Superior temporal gyrus (tissue), 1 donor: ENCODE results near the gene SUMO1.

ENCODE experiments used
- DNase-seq: peaks from one replicate; pipeline ENCODE4 v3.0.0-alpha.2; 2016; ENCODE audit errors: extremely low spot score

SUMO1 gene

GRCh38 chr2:202201220-202202160 is 36.9 kb downstream of the SUMO1 start:
- DNase-seq: no peak

GRCh38 chr2:202196727-202197126 is 41.7 kb downstream of the SUMO1 start:
- no peak for DNase-seq

- DNase-seq: no peak
Measured at GRCh38 chr2:202194418-202194817, 44.0 kb downstream of the SUMO1 start.

DNA sequence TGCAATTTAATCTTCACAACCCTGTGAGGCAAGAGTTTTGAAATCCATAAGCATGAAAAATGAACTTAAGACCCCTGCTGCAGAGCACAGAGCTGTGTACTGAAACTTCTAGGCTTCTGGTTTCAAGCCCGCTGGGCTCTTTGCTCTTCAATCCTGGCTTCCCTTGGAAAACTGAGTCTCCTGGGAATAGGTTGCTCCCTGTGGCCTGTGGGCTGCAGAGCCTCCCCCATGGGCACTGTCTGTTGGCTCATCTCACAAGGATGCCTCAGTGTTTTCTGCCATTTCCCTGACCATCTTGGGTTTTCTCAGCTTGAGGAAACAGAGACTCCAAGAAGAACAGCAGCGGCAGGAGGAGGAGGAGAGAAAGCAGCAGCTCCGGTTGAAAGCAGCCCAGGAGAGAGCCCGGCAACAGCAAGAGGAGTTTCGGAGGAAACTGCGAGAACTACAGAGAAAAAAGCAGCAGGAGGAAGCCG is 44.5 kb downstream of the SUMO1 start:
- DNase-seq: no peak

DNA sequence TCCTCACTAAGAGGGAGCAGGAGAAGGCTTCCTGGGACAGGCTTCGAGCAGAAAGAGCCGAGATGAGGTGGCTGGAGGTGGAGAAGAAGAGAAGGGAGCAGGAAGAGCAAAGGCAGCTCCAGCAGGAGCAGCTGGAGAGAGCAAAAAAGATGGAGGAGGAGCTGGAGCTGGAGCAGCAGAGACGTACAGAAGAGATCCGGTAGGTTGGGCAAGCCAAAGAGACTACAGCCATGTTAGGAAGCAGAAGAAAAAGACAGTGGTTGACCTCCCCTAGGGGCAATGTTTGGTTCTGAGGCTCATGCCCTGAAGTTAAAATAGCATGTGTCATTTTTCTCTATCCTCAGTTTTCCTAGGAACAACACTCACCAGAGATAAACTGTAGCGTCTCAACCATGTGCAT is 45.1 kb downstream of the SUMO1 start:
- DNase-seq: no peak

DNA sequence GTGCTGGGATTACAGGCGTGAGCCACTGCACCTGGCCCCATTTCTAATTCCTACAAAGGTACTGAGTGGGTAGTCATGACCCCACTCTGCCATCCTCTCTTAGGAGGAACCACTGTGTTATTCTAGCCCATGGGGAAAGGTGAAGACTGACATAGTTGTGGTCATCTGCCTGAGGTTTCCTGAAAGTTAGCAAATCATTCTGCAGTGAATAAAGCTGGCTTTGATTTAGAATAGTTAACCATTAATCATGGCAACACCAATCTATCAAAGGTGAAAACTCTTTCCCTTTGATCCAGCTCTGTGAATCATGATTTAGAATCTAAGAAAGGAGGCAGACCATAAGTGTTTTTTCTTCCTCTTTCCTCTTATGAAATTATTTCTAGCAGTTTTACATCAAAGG is 50.8 kb downstream of the SUMO1 start:
- no peak for DNase-seq

DNA sequence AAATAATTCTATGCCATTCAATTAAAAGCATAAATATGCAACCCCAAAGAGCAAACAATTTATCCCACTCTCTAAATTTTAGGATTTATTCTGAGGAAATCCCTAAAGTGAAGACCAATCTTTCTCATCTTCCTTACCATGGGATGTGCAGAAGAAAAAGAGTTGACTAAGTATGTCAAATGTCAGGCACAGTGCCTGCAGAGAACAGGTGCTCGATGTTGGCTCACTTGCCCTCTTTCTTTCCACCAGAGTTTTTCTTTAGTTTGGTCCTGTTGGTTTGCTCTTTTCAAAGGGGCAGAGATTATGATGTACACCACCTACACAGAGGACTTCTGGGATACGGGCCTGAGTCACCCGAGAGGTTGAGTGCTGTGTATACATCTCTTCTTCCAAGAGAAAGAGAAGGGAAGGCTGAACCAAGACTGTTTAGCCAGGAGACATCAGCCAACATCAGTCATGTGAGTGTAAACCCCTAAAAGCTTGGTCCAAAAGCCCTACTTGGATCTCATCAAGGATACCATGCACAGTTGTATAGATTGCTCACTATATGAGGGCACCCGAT is 51.7 kb downstream of the SUMO1 start:
- no peak for DNase-seq

DNA sequence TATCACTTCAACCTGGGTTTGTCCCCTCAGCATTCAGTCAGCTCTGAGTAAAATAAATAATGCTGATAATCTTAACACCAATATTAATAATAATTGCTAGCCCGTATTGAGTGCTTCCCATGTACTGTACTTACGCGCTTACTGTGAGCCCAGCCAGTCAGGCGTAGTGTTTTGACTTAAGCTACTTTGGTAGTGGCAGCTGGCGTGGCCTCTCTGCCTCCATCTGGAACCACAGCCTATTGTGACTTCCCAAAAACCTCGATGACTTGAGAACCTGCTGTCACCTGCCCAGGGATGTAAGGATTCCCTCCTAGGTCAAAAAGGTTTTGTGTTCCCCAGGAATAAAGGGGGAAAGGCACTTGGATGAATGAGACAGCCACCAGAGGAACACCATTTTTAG is 53.2 kb downstream of the SUMO1 start:
- DNase-seq: no peak

GRCh38 chr2:202184557-202184956 is 53.8 kb downstream of the SUMO1 start:
- DNase-seq: no peak

GRCh38 chr2:202178346-202178958 is 59.9 kb downstream of the SUMO1 start:
- peak; percentile 92 for DNase-seq

GRCh38 chr2:202172439-202173211 is 65.8 kb downstream of the SUMO1 start:
- DNase-seq: no peak

GRCh38 chr2:202171241-202171825 is 67.1 kb downstream of the SUMO1 start:
- no peak for DNase-seq

GRCh38 chr2:202169832-202170424 is 68.5 kb downstream of the SUMO1 start:
- no peak for DNase-seq

DNA sequence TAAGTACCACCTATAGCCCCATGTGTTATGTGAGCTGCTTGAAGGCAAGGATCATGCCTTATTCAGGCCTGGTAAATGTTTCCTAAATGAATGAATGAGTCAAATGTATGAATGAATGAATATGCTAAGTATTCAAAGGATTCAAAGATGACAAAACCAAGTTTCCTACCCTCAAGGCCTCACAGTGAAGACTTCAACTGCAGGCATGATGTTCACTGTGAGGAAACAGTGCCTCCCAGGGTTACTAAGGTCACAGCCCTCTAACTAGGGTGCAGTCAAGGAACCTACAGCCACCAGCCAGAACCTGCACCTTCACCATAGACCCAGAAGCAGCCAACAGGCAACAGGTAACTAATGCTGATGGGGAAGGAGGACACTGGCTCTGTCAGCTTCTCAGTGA is 69.3 kb downstream of the SUMO1 start:
- no peak for DNase-seq

DNA sequence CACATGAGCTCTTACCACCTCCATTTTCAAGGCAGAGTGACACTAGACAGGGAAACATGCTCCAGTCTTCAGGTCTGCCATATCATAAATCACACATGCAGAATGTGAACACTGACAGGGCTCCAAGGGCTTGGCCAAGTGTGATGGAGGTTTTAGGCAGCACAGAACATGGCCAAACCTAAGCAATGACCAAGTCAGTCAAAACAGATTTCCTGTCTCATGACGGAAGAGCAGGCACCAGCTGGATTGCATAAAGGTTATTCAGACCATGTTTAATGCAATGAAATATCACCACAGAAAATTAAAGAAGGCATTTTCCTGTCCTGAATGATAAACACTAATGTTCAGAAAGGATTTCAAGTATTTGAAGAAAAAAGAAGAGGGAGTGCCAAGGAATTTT is 72.5 kb downstream of the SUMO1 start:
- DNase-seq: no peak

- no peak for DNase-seq
Measured at GRCh38 chr2:202165208-202165607, 73.2 kb downstream of the SUMO1 start.

- DNase-seq: no peak
Measured at GRCh38 chr2:202164411-202164810, 74.0 kb downstream of the SUMO1 start.

DNA sequence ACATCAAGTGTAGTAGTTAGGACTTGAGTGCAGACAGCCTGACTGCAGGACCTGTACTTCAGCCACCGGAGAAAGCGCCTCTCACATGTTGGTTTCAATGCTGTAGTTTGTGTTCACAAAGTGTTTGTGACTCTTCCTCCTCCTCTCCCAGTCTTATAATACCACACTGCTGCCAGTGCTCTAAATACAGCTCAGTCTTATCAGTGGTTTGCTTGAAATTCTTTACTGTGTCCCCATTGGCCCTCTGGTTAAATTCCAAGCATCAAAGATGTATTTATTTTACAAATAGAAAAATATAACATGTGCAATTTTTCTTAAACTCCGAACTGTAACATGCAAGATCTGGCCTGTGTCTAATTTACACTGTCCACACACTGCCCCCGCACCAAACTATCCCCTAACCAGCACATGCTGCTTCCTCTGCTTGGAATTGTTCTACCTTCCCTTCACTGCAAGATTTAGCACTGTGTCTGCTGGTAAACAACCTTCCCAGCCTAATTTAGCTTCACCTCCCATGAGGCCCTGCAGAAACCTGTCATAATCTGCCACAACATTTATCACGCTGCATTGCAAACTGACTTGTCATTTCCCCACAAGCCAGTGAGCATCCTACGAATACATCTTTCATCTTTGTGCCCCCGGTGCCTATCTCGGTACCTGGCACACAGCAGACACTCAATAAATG is 77.1 kb downstream of the SUMO1 start:
- no peak for DNase-seq

- DNase-seq: no peak
Measured at GRCh38 chr2:202158796-202159195, 79.6 kb downstream of the SUMO1 start.

GRCh38 chr2:202157211-202157990 is 81.0 kb downstream of the SUMO1 start:
- no peak for DNase-seq
